Activated naive CD4-positive, alpha-beta T cell treated with anti-CD3 and anti-CD28 coated beads for 36 hours (primary cell): ENCODE results near the gene NEU2. TPM values are rescaled to one million over a fixed set of nuclear protein-coding genes. Genes with fewer than 3 reads are reported as not detected.

Experiments
- CTCF ChIA-PET: fragments of 350-600 bp; sonication (Branson Sonifier 250); formaldehyde crosslinking; loops from one replicate; lab custom pipeline; 2021; ENCODE audit warnings: antibody characterized with exemption; lab: Charles Lee
- DNase-seq: peaks from one replicate; pipeline ENCODE4 v3.0.0-alpha.2; 2020
- H3K27ac Mint-ChIP-seq: one replicate; pipeline ENCODE4 v1.8.0; 2021; ENCODE audit warnings: mild to moderate bottlenecking, mixed read lengths
- H3K27me3 Mint-ChIP-seq: one replicate; pipeline ENCODE4 v1.8.0; 2021; ENCODE audit warnings: low read depth, mixed read lengths
- H3K36me3 Mint-ChIP-seq: one replicate; pipeline ENCODE4 v1.8.0; 2021; ENCODE audit warnings: low read depth, mixed read lengths
- H3K4me1 Mint-ChIP-seq: one replicate; pipeline ENCODE4 v1.8.0; 2021; ENCODE audit warnings: low read depth, mixed read lengths
- H3K4me3 Mint-ChIP-seq: one replicate; pipeline ENCODE4 v1.8.0; 2021; ENCODE audit warnings: mild to moderate bottlenecking, moderate library complexity, mixed read lengths
- H3K9me3 Mint-ChIP-seq: one replicate; pipeline ENCODE4 v1.8.0; 2021; ENCODE audit warnings: mixed read lengths
- intact Hi-C: fragments of 100-400 bp; cut with micrococcal nuclease; formaldehyde crosslinking; loops from one replicate; pipeline ENCODE4 v1.15.1; 2023
- total RNA-seq, 2 experiments: library from RNA; stranded (reverse); gene quantifications; one replicate each; pipeline ENCODE4 v1.2.3, GENCODE V29; 2021

The NEU2 gene
- total RNA-seq, 2 experiments from 2014 or later = not detected

DNA sequence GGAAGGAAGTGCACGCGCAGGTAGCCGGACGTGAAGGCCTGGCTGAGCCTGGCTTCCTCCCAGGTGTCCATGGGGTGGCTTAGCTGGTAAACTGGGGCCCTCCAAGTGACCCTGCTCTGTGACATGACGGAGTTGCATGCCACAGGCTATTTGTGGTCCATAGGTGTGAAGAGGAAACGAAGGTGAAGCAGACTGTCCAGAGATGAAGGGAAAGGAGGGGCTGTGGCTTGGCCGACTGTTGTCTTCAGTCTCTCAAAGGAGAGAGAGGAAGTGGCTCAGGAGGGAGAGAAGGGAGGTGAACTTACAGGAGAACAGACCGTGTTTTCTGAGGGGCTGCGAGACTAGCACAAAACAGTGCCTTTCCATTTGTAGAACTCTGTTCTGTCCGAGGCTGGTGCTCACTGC is 47.0 kb downstream of the NEU2 start:
- peak overlapping the region; percentile 49 for H3K4me3 Mint-ChIP-seq
- H3K27me3 Mint-ChIP-seq = no peaks in the 10 kb centered on the region
- peaks cover 27% of the 10 kb centered on the region for H3K36me3 Mint-ChIP-seq
- peak overlapping the region; percentile 84 for H3K27ac Mint-ChIP-seq
- DNase-seq = peak; percentile 48
- H3K4me1 Mint-ChIP-seq = peaks cover 62% of the 10 kb centered on the region
- CTCF ChIA-PET = interaction anchor here (0.8 to 5.3 kb wide), 2 partner anchors 19 to 26 kb away, joined by 3 to 41 read pairs; partner anchors contain the start of gene INPP5D
- peaks cover 2% of the 10 kb centered on the region for H3K9me3 Mint-ChIP-seq
- intact Hi-C loops = no loop called here

DNA sequence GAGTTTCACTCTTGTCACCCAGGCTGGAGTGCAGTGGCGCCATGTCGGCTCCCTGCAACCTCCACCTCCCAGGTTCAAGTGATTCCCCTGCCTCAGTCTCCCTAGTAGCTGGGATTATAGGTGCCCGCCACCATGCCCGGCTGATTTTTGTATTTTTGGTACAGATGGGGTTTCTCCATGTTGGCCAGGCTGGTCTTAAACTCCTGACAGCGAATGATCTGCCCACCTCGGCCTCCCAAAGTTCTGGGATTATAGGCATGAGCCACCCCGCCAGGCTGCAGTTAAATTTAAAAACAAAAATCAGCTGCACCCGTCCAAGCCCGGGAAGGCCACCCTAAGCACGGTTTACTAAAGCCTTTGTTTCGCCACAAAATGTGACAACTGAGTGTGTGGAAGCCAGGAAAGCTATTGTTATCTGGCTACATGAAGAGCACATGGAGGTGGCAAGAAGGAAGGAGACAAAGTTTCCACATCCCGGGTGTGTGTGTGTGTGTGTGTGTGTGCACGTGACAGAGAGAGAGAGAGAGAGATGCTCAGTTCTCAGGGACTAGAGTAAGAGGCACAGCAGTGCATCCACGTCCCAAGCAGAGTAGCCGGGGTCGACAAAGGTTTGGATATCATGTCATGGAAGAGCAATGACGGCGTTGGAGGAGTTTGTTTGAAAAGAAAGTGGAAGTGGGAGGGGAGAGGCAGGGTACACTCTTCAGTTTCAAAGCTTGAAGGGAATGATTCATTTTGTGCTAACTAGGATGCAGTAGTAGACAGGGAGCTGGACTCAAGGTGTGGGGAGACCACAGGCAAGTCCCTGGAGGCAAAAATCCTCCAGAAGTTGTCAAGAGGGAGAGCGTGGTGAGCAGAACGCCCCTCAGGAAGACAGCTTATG is 47.7 kb downstream of the NEU2 start:
- peak; percentile 58 for DNase-seq
- peaks cover 70% of the 10 kb centered on the region for H3K4me1 Mint-ChIP-seq
- peak overlapping the region; percentile 96 for H3K27ac Mint-ChIP-seq
- H3K9me3 Mint-ChIP-seq = peaks cover 2% of the 10 kb centered on the region
- H3K27me3 Mint-ChIP-seq = no peaks in the 10 kb centered on the region
- intact Hi-C loops = loop anchor here (5.0 to 10.0 kb wide), 6 partner anchors 272 to 1412 kb away; partner anchors contain the start of genes DGKD and HJURP
- CTCF ChIA-PET = interaction anchor here (1.5 to 5.3 kb wide), 2 partner anchors 19 to 26 kb away, joined by 4 to 41 read pairs; partner anchors contain the start of gene INPP5D
- H3K4me3 Mint-ChIP-seq = peak overlapping the region; percentile 61
- H3K36me3 Mint-ChIP-seq = peaks cover 30% of the 10 kb centered on the region

DNA sequence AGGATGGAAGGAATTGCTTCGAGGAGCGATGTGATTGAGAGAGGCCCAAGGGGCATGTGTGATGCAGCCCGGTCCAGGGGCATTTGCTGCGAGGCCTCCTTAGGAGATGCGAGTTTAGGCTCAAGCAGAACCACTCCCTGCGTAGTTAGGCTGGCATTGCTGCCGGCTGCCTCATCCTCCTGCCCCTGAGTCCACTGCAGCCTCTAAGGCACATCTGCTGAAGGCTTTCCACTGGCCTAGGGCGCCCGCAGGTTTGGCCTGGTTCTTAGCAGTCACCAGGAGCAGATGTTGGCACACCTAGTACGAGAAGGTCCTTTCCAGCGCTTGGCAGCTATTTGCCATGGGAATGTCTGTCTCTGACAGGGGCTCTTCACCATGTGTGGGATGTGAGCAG is 48.4 kb downstream of the NEU2 start:
- no peak for DNase-seq
- no peaks in the 10 kb centered on the region for H3K27me3 Mint-ChIP-seq
- CTCF ChIA-PET = interaction anchor here (1.5 to 5.3 kb wide), 3 partner anchors 17 to 26 kb away, joined by 4 to 41 read pairs (median 7); partner anchors contain the start of gene INPP5D

DNA sequence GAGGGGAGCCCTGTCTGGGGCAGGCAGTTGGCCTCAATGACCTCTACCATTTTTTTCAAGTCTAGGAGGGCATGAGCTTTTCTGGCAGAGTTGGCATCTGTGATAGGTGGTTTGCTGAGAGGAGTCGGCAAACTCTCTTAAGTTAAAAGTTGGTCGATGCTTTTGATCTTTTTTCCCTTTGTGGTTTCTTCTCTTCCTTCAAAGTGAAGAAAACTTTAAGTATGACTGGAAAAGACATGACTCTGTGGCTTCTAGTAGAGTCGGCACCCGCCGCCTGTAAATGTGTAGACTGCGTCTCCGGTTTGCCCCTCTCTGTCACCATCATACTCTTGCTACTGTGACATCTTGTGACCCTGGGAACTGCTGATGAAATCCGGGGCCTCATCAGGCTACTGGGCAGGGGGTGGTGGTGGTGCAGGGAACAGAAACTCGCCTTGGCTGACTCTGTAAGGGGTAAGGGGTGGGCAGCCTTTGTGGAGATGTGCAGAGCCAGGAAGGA is 48.8 kb downstream of the NEU2 start:
- peak overlapping the region; percentile 96 for H3K27ac Mint-ChIP-seq
- H3K9me3 Mint-ChIP-seq = peaks cover 2% of the 10 kb centered on the region
- peaks cover 37% of the 10 kb centered on the region for H3K36me3 Mint-ChIP-seq
- CTCF ChIA-PET = interaction anchor here (1.3 to 5.3 kb wide), 5 partner anchors 17 to 51 kb away, joined by 3 to 41 read pairs (median 4); partner anchors contain the start of gene INPP5D
- H3K4me1 Mint-ChIP-seq = peaks cover 80% of the 10 kb centered on the region
- peak; percentile 91 for DNase-seq
- peak overlapping the region; percentile 60 for H3K4me3 Mint-ChIP-seq
- no peaks in the 10 kb centered on the region for H3K27me3 Mint-ChIP-seq
- intact Hi-C loops = loop anchor here (1.0 to 10.0 kb wide), 10 partner anchors 14 to 1411 kb away; partner anchors contain the start of genes DGKD and HJURP

More for the DNA sequence above, 48.4 kb downstream of the NEU2 start:
- intact Hi-C loops = loop anchor here (1.0 to 10.0 kb wide), 10 partner anchors 14 to 1411 kb away; partner anchors contain the start of genes DGKD and HJURP
- peak overlapping the region; percentile 96 for H3K27ac Mint-ChIP-seq
- peak overlapping the region; percentile 61 for H3K4me3 Mint-ChIP-seq
- peaks cover 37% of the 10 kb centered on the region for H3K36me3 Mint-ChIP-seq
- H3K4me1 Mint-ChIP-seq = peaks cover 76% of the 10 kb centered on the region
- peaks cover 2% of the 10 kb centered on the region for H3K9me3 Mint-ChIP-seq

DNA sequence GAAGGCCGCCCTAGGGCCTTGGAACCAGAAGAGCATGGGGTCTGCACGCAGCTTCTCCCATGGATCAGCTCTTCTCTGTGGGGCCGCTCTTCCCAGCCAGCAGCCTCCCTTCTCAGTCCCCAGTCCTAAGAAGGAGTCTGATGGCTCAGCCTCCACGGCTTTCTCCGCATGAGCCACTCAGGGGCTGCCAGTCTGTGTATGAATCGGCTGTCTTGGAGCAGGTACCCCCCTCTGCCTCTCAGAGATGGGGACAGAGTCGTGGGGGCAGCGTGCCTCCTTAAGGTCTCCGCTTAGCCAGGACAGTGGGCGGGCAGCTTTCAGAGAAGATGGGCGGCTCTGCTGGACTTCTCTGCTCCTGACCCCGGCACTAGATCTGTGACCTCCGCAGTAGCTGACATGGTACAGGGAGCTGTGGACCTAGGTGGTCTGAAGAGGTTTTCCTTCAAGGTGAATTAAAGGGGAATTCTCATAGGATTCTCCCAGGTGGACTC is 49.3 kb downstream of the NEU2 start:
- no peaks in the 10 kb centered on the region for H3K27me3 Mint-ChIP-seq
- peaks cover 2% of the 10 kb centered on the region for H3K9me3 Mint-ChIP-seq
- H3K4me3 Mint-ChIP-seq = peak overlapping the region; percentile 60
- intact Hi-C loops = loop anchor here (1.0 to 10.0 kb wide), 13 partner anchors 14 to 1411 kb away; partner anchors contain the start of genes ATG16L1, DGKD and HJURP
- CTCF ChIA-PET = interaction anchor here (0.9 to 5.3 kb wide), 8 partner anchors 18 to 51 kb away, joined by 3 to 41 read pairs (median 4); partner anchors contain the start of gene INPP5D
- H3K27ac Mint-ChIP-seq = peak overlapping the region; percentile 96
- DNase-seq = no peak
- peaks cover 35% of the 10 kb centered on the region for H3K36me3 Mint-ChIP-seq
- H3K4me1 Mint-ChIP-seq = peaks cover 85% of the 10 kb centered on the region

DNA sequence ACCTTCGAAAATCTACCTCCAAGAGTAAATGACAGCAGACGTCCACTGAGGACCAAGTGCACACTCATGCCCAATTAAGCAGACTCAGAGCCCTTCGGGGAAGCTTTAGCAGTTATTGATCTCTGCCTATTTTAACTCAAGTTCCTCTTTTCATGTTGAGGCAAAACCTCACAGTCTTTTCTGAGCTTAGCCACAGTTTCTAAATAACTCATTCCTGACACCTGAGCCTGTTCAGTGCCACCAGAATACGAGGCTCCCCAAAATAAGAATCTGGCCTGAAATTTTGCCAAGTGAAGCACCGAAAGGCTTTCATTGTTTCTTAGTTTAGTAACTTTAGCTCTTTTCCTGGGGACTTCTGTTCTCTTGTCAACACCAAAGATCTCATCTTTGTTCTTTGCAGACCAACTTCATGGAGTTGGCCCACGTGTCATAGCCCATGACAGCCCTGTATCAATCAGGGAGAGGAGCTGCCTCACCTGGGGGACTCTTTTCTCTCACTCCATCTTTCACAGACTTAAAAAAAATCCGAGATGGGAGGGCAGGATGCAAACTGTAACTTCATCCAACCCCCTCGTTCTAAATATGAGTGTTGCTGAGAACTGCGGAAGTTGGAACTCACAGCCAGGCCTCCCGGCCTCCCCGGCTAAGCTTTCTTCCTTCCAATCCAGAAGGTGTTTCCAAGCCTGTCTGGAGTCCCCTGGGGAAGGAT is 49.9 kb downstream of the NEU2 start:
- Mint-ChIP-seq H3K4me3 (peak overlapping the region; percentile 60), H3K4me1 (peaks cover 88% of the 10 kb centered on the region), H3K27ac (peak overlapping the region; percentile 96), H3K36me3 (peaks cover 36% of the 10 kb centered on the region), H3K27me3 (no peaks in the 10 kb centered on the region), H3K9me3 (peaks cover 2% of the 10 kb centered on the region)
- CTCF ChIA-PET = interaction anchor here (0.7 to 5.3 kb wide), 9 partner anchors 9 to 159 kb away, joined by 3 to 41 read pairs (median 4); partner anchors contain the start of gene INPP5D
- intact Hi-C loops = loop anchor here (1.0 to 10.0 kb wide), 9 partner anchors 32 to 1410 kb away; partner anchors contain the start of genes ATG16L1, DGKD and HJURP
- DNase-seq = peak; percentile 54

DNA sequence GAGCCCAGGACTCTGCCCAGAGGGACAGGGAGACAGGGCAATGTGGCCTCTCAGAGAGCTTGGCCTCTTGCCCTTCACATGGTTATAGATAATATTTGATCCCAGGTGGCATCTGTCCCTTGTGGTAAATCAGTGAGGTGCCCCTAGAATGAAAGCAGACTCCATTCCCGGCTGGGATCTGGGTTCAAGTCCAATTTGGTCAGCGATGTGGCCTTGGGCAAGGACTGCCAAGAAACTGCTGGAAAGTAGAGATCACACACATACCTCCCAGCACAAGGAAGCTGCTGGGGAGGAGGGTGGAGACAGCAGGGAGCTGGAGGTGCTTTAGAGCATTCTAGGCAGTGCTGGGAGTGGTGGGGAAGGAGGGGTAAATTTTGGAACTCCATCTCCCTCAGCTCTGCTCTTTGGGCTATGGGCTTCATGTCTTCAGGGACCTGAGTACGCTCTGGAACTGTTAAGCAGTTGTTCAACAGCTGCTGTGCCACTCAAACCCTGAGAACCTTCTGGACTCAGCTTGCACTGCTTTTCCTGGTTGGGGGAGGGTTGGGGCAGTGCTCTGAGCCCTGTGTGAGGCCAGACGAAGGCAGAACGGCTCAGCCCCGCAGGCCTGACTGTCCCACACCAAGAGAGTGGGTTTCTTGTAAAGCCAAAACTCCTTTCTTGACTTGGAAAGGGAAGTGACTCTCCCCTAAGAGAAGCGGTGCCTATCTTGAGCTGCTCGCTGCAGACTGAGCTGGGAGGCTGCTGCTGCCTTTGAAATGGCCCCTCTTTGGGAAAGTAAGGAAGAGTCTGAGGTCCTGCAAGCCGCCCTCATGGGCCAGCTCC is 50.7 kb downstream of the NEU2 start:
- intact Hi-C loops = loop anchor here (1.0 to 10.0 kb wide), 9 partner anchors 32 to 1409 kb away; partner anchors contain the start of genes ATG16L1, DGKD and HJURP
- H3K4me3 Mint-ChIP-seq = peak overlapping the region; percentile 58
- DNase-seq = no peak
- H3K36me3 Mint-ChIP-seq = peaks cover 39% of the 10 kb centered on the region
- H3K9me3 Mint-ChIP-seq = peaks cover 2% of the 10 kb centered on the region
- H3K27me3 Mint-ChIP-seq = no peaks in the 10 kb centered on the region
- CTCF ChIA-PET = interaction anchor here (0.6 to 5.3 kb wide), 10 partner anchors 7 to 159 kb away, joined by 3 to 41 read pairs (median 4); partner anchors contain the start of gene INPP5D
- H3K4me1 Mint-ChIP-seq = peaks cover 85% of the 10 kb centered on the region
- peak overlapping the region; percentile 96 for H3K27ac Mint-ChIP-seq

DNA sequence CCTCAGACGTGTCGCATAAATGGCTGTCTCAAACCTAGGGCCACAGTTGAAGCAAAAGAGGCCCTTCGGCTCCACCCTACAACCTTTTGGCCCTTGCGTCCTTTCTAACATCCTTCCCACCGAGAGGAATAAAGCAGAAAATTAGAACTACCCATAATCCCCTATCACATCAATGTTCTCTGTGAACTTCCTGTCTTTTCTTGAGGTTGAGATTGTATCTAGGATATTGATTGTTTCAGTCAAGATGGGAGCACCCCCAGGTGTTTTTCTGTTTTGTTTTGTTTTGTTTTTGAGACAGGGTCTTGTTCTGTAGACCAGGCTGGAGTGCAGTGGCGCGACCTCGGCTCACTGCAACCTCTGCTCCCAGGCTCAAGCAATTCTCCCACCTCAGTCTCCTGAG is 51.3 kb downstream of the NEU2 start:
- Mint-ChIP-seq H3K9me3 (peaks cover 2% of the 10 kb centered on the region), H3K36me3 (peaks cover 42% of the 10 kb centered on the region), H3K27ac (peak overlapping the region; percentile 96), H3K27me3 (no peaks in the 10 kb centered on the region), H3K4me3 (peak overlapping the region; percentile 58), H3K4me1 (peaks cover 87% of the 10 kb centered on the region)
- no peak for DNase-seq
- intact Hi-C loops = loop anchor here (2.0 to 10.0 kb wide), 7 partner anchors 31 to 1409 kb away; partner anchors contain the start of genes DGKD and HJURP
- CTCF ChIA-PET = interaction anchor here (0.6 to 5.3 kb wide), 6 partner anchors 8 to 148 kb away, joined by 3 to 41 read pairs (median 4); partner anchors contain the start of gene INPP5D

DNA sequence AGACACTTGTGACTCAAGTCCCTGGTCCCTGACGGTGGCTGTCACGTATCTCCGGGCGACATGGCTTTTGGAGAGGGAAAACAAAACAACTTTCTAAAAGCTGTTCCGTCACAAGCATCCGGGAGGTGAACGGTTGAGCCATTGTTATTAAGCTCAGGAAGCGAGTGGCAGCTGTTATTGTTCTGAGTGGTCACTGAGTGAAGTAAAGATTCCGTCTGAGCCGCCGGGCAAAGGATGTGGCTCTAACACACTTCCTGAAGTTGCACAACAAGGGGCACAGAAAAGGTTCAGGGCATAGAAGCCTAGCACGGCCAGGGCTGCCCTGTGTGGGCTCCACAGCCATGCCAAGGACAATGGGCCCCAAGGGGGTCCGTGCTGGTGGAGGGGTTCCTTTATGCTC is 52.0 kb downstream of the NEU2 start:
- peaks cover 37% of the 10 kb centered on the region for H3K36me3 Mint-ChIP-seq
- CTCF ChIA-PET = interaction anchor here (1.0 to 5.3 kb wide), 4 partner anchors 8 to 24 kb away, joined by 3 to 41 read pairs (median 4); partner anchors contain the start of gene INPP5D
- H3K4me1 Mint-ChIP-seq = peaks cover 80% of the 10 kb centered on the region
- intact Hi-C loops = loop anchor here (5.0 to 10.0 kb wide), 6 partner anchors 268 to 1408 kb away; partner anchors contain the start of genes DGKD and HJURP
- peak; percentile 79 for DNase-seq
- H3K9me3 Mint-ChIP-seq = no peaks in the 10 kb centered on the region
- H3K27me3 Mint-ChIP-seq = no peaks in the 10 kb centered on the region
- H3K4me3 Mint-ChIP-seq = peak overlapping the region; percentile 58
- H3K27ac Mint-ChIP-seq = peak overlapping the region; percentile 96
